Chondrocyte (in vitro differentiated cells): ENCODE measurements around the gene DLG2. TPM values are rescaled to one million over a fixed set of nuclear protein-coding genes. Genes with fewer than 3 reads are reported as not detected.
A peak's percentile ranks its signal among the peaks of the same experiment; 100 is the strongest.

Experiments used
- DNase-seq: peaks from one replicate; pipeline ENCODE4 v3.0.0; 2021; ENCODE audit warnings: mixed read lengths, low spot score
- H3K27ac Mint-ChIP-seq: one replicate; pipeline ENCODE4 v1.8.0; 2021; ENCODE audit warnings: mild to moderate bottlenecking, moderate library complexity, mixed read lengths; ENCODE audit not compliant: unreplicated experiment
- H3K27me3 Mint-ChIP-seq: 2 replicates; pipeline ENCODE4 v1.8.0; 2021; ENCODE audit warnings: low read depth, mixed read lengths
- H3K36me3 Mint-ChIP-seq: 2 replicates; pipeline ENCODE4 v1.8.0; 2021; ENCODE audit warnings: low read depth, mixed read lengths
- H3K4me1 Mint-ChIP-seq: 2 replicates; pipeline ENCODE4 v1.8.0; 2021; ENCODE audit warnings: low read depth, mild to moderate bottlenecking, mixed read lengths
- H3K4me3 Mint-ChIP-seq: one replicate; pipeline ENCODE4 v1.8.0; 2021; ENCODE audit warnings: mild to moderate bottlenecking, moderate library complexity, mixed read lengths; ENCODE audit not compliant: unreplicated experiment
- H3K9me3 Mint-ChIP-seq: 2 replicates; pipeline ENCODE4 v1.8.0; 2021; ENCODE audit warnings: low read depth, mixed read lengths
- total RNA-seq: library from RNA; stranded (reverse); gene quantifications from 3 replicates; pipeline ENCODE4 v1.2.1, GENCODE V29; 2021
- TF ChIP-seq, protein P1 (sequence below): fragments of 200-600 bp; sonication (generic); IDR thresholded peaks from 2 replicates; pipeline ENCODE4 v1.5.0; 2021; ENCODE audit warnings: antibody characterized with exemption, mild to moderate bottlenecking, moderate library complexity

DLG2 gene
- total RNA-seq, 1 donor from 2014 or later, result 1.3 TPM

DNA sequence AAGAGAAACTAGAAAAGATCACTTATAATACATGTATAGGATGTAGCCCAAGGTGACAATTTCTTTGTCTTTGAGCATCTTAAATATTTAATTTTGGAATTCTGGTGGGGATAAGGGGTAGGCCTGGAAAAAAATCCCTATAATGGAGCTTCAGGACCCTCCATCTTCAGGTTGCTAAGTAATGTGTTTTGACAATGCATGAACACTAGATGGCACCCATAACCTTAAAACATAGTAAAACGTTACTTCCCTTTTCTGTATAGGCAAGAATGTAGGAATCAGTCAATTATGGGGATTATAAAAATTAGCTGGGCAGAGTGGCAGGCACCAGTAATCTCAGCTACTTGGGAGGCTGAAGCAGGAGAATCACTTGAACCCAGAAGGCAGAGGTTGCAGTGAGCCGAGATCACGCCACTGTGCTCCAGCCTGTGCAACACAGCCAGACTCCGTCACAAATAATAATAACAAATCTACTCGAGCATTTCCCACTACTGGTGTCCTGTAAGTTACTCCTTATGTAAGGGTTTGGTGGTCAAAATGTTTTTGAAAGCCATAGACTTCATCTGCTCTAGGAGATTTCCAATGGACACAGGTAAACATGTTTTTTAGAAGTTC, 1799.1 kb downstream of the DLG2 start:
- Mint-ChIP-seq H3K4me1 (peaks cover 20% of the 10 kb centered on the region), H3K27ac (no peak overlapping the region), H3K36me3 (no peaks in the 10 kb centered on the region), H3K27me3 (peaks cover 10% of the 10 kb centered on the region), H3K4me3 (no peak overlapping the region), H3K9me3 (no peaks in the 10 kb centered on the region)
- TF ChIP-seq, protein P1, sequence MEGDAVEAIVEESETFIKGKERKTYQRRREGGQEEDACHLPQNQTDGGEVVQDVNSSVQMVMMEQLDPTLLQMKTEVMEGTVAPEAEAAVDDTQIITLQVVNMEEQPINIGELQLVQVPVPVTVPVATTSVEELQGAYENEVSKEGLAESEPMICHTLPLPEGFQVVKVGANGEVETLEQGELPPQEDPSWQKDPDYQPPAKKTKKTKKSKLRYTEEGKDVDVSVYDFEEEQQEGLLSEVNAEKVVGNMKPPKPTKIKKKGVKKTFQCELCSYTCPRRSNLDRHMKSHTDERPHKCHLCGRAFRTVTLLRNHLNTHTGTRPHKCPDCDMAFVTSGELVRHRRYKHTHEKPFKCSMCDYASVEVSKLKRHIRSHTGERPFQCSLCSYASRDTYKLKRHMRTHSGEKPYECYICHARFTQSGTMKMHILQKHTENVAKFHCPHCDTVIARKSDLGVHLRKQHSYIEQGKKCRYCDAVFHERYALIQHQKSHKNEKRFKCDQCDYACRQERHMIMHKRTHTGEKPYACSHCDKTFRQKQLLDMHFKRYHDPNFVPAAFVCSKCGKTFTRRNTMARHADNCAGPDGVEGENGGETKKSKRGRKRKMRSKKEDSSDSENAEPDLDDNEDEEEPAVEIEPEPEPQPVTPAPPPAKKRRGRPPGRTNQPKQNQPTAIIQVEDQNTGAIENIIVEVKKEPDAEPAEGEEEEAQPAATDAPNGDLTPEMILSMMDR, result peak; percentile 85
- no peak for DNase-seq

DNA sequence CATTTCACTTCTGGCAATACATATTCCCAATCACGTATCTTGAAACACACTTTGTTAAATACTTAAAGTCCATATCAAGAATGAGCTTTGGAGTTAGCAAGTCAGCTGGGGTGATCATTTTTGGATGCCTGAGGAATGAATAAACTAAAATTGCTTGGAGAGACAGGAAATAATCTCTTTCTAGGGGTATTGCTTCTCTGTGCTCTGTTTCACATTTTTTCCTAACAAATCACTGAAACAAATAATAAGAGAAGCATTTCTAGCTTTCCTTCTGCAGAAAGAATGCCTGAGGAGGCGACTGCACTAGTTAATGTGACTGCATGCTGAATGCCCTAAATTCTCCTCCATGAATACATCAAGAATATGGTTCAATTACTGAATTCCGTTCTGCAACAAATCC, 1799.6 kb downstream of the DLG2 start:
- H3K27me3 Mint-ChIP-seq, result peaks cover 9% of the 10 kb centered on the region
- DNase-seq, result no peak
- H3K36me3 Mint-ChIP-seq, result no peaks in the 10 kb centered on the region
- H3K9me3 Mint-ChIP-seq, result no peaks in the 10 kb centered on the region
- H3K4me1 Mint-ChIP-seq, result peaks cover 20% of the 10 kb centered on the region
- H3K27ac Mint-ChIP-seq, result no peak overlapping the region
- no peak overlapping the region for H3K4me3 Mint-ChIP-seq
- TF ChIP-seq, protein P1, result no peak

DNA sequence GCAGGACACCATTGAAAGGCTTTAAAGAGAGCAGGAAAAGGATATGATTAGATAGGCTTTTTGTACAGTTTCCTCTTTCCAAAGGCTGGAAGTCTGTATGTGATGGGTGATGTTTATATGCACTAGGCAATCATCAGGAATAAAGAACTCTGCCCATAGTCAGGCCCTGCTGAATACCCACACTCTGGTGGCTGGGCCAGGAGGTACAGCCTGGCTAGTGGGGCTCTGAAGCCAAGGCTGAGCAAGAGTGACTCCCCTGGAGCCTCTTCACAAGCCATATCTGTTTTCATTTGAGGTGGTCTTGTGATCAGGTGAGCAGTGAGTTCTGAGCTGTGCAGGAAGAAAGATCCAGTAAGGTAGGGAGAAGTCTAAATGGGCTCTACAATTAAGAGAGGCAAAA, 1801.1 kb downstream of the DLG2 start:
- H3K27ac Mint-ChIP-seq, result no peak overlapping the region
- no peak overlapping the region for H3K4me3 Mint-ChIP-seq
- H3K4me1 Mint-ChIP-seq, result peaks cover 20% of the 10 kb centered on the region
- no peaks in the 10 kb centered on the region for H3K9me3 Mint-ChIP-seq
- TF ChIP-seq, protein P1, result no peak
- DNase-seq, result no peak
- no peaks in the 10 kb centered on the region for H3K36me3 Mint-ChIP-seq
- peaks cover 8% of the 10 kb centered on the region for H3K27me3 Mint-ChIP-seq

DNA sequence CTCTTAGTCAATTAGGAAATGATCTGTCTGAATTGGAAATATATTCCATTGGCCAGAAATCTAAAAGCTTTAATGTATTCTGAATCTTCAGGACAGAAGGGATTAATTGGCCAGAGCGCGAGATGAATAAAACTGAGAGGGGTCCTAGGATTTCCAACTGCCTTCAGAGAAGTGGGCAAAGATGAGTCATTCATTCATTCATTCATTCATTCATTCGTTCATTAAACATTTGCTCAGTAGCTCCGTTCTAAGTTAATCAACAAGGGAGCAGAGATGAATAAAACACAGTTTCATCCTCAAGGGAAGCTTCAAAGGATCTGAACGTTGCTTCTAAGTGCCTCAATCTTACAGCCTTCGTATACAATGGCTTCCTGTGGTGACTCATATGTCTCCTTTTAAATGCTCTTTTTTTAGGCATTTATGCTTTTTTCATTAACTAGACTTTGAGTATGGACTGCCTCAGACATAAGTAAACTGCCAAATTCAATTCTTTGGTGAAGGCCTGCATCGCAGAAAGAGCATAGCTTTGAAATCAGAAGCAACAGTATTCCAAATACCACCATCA, 1803.6 kb downstream of the DLG2 start:
- no peaks in the 10 kb centered on the region for H3K9me3 Mint-ChIP-seq
- DNase-seq, result no peak

DNA sequence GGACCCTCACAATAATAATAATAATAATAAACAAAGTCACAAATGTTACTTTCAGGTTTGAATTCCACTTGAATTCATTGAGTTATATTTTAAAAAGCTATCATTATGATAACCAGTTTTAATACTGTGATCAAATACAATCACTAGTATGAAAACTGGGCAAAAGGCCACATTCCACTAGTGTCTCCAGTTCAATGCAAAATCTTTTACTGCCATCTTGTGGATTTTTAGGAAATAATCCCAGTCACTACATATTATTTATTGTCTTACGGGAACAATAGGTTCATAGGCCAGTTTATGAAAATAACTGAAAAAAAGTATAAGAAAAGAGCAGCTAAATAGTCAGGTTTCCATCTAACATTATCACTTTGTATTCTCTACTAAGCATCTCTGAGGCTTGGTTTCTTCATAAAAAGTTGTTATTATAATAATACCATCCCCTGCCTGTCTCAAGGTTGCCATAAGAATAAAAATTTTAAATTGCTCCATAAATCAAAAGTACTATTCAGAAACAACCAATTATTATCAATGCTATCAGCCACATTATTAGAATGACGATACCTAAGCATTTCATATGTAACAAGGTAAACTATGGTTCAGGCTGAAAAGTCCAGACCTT, 1807.1 kb downstream of the DLG2 start:
- H3K27ac Mint-ChIP-seq, result no peak overlapping the region
- no peak for DNase-seq
- TF ChIP-seq, protein P1, result peak; percentile 88

More for the DNA sequence above, 1803.6 kb downstream of the DLG2 start:
- H3K36me3 Mint-ChIP-seq, result no peaks in the 10 kb centered on the region
- H3K27me3 Mint-ChIP-seq, result peaks cover 7% of the 10 kb centered on the region
- H3K27ac Mint-ChIP-seq, result no peak overlapping the region
- H3K4me1 Mint-ChIP-seq, result peaks cover 20% of the 10 kb centered on the region
- TF ChIP-seq, protein P1, result no peak
- H3K4me3 Mint-ChIP-seq, result no peak overlapping the region

More for the DNA sequence above, 1807.1 kb downstream of the DLG2 start:
- peaks cover 3% of the 10 kb centered on the region for H3K4me1 Mint-ChIP-seq
- peaks cover 7% of the 10 kb centered on the region for H3K27me3 Mint-ChIP-seq
- H3K4me3 Mint-ChIP-seq, result no peak overlapping the region
- no peaks in the 10 kb centered on the region for H3K36me3 Mint-ChIP-seq
- H3K9me3 Mint-ChIP-seq, result no peaks in the 10 kb centered on the region
